WERI-Rb-1 (cell line): Measurements from ENCODE around the gene SLC7A11.

ENCODE experiments used
- DNase-seq: peaks from one replicate; pipeline ENCODE4 v3.0.0-alpha.2; 2020
- H3K27ac ChIP-seq: fragments of 250-450 bp; sonication (Bioruptor Pico); 2 replicates; pipeline ENCODE4 v1.5.1; 2020; ENCODE audit warnings: mild to moderate bottlenecking, moderate library complexity
- H3K27me3 ChIP-seq: fragments of 250-450 bp; sonication (Bioruptor Pico); 2 replicates; pipeline ENCODE4 v1.5.1; 2021; ENCODE audit warnings: mild to moderate bottlenecking, low read depth, moderate library complexity; ENCODE audit not compliant: insufficient read depth, severe bottlenecking
- H3K36me3 ChIP-seq: fragments of 250-450 bp; sonication (Bioruptor Pico); 2 replicates; pipeline ENCODE4 v1.5.1; 2020; ENCODE audit warnings: mild to moderate bottlenecking, moderate library complexity
- H3K4me3 ChIP-seq: 2 replicates; pipeline ENCODE4 v1.5.1; 2011; ENCODE audit warnings: low read depth, mild to moderate bottlenecking, control low read depth, low read length
- H3K9me3 ChIP-seq: fragments of 250-450 bp; sonication (Bioruptor Pico); 2 replicates; pipeline ENCODE4 v1.5.1; 2021; ENCODE audit warnings: mild to moderate bottlenecking, moderate library complexity; ENCODE audit not compliant: severe bottlenecking
- CTCF ChIP-seq: IDR thresholded peaks from 2 replicates; pipeline ENCODE4 v1.5.1; 2011; ENCODE audit warnings: low read depth, mild to moderate bottlenecking, control low read depth, inconsistent platforms, low read length

SLC7A11 gene

GRCh38 chr4:138163171-138163570 is 79.0 kb downstream of the SLC7A11 start:
- H3K36me3 ChIP-seq, result no peaks in the 10 kb centered on the region
- TF ChIP-seq CTCF, result no peak
- H3K9me3 ChIP-seq, result no peaks in the 10 kb centered on the region
- H3K4me3 ChIP-seq, result no peak overlapping the region
- no peak overlapping the region for H3K27ac ChIP-seq
- no peak for DNase-seq
- no peaks in the 10 kb centered on the region for H3K27me3 ChIP-seq

GRCh38 chr4:138162259-138162658 is 79.9 kb downstream of the SLC7A11 start:
- DNase-seq, result no peak
- no peak for TF ChIP-seq CTCF
- Histone ChIP-seq H3K4me3 (no peak overlapping the region), H3K27me3 (no peaks in the 10 kb centered on the region), H3K27ac (no peak overlapping the region), H3K36me3 (no peaks in the 10 kb centered on the region), H3K9me3 (no peaks in the 10 kb centered on the region)

- Histone ChIP-seq H3K27ac (no peak overlapping the region), H3K9me3 (no peaks in the 10 kb centered on the region), H3K36me3 (no peaks in the 10 kb centered on the region), H3K27me3 (no peaks in the 10 kb centered on the region), H3K4me3 (no peak overlapping the region)
- TF ChIP-seq CTCF, result no peak
- no peak for DNase-seq
Measured at GRCh38 chr4:138161351-138161750, 80.8 kb downstream of the SLC7A11 start.

- Histone ChIP-seq H3K36me3 (no peaks in the 10 kb centered on the region), H3K27me3 (no peaks in the 10 kb centered on the region), H3K4me3 (no peak overlapping the region), H3K27ac (no peak overlapping the region), H3K9me3 (no peaks in the 10 kb centered on the region)
- TF ChIP-seq CTCF, result no peak
- DNase-seq, result no peak
Measured at GRCh38 chr4:138158746-138159297, 83.3 kb downstream of the SLC7A11 start.

- H3K36me3 ChIP-seq, result no peaks in the 10 kb centered on the region
- H3K27me3 ChIP-seq, result no peaks in the 10 kb centered on the region
- no peak overlapping the region for H3K27ac ChIP-seq
- H3K9me3 ChIP-seq, result no peaks in the 10 kb centered on the region
- TF ChIP-seq CTCF, result no peak
- no peak for DNase-seq
- H3K4me3 ChIP-seq, result no peak overlapping the region
Measured at GRCh38 chr4:138140879-138141278, 101.3 kb downstream of the SLC7A11 start.

- Histone ChIP-seq H3K27me3 (no peaks in the 10 kb centered on the region), H3K9me3 (no peaks in the 10 kb centered on the region), H3K36me3 (no peaks in the 10 kb centered on the region), H3K4me3 (no peak overlapping the region), H3K27ac (no peak overlapping the region)
- no peak for DNase-seq
- TF ChIP-seq CTCF, result no peak
Measured at GRCh38 chr4:138138774-138139173, 103.4 kb downstream of the SLC7A11 start.
